NK-92 (cell line): ENCODE data around the gene CDKN2B-AS1.
"Not testable (repeated sequence)": the region's sequence is repeated elsewhere in the genome, so short reads cannot be mapped to it uniquely, and the experiment has no call there.

Source experiments
- DNase-seq: peaks from one replicate; lab custom pipeline; 2025; ENCODE audit not compliant: unreplicated experiment; lab: John Stamatoyannopoulos, UW

CDKN2B-AS1 gene

GRCh38 chr9:22041344-22041743, 46.8 kb downstream of the CDKN2B-AS1 start:
- DNase-seq: no peak

- DNase-seq: no peak
These were observed 47.2 kb downstream of the CDKN2B-AS1 start for GRCh38 chr9:22041775-22042174.

- no peak for DNase-seq
These were observed 49.3 kb downstream of the CDKN2B-AS1 start for GRCh38 chr9:22043928-22044327.

GRCh38 chr9:22044583-22044982, 50.0 kb downstream of the CDKN2B-AS1 start:
- DNase-seq: no peak

GRCh38 chr9:22045423-22045822, 50.8 kb downstream of the CDKN2B-AS1 start:
- no peak for DNase-seq

- DNase-seq: no peak
These were observed 51.8 kb downstream of the CDKN2B-AS1 start for GRCh38 chr9:22046243-22046885.

- DNase-seq: no peak
These were observed 53.0 kb downstream of the CDKN2B-AS1 start for GRCh38 chr9:22047596-22047995.

GRCh38 chr9:22049411-22049810, 54.8 kb downstream of the CDKN2B-AS1 start:
- DNase-seq: no peak

- no peak for DNase-seq
These were observed 56.3 kb downstream of the CDKN2B-AS1 start for GRCh38 chr9:22050924-22051323.

GRCh38 chr9:22052376-22052945, 57.9 kb downstream of the CDKN2B-AS1 start:
- DNase-seq: no peak

GRCh38 chr9:22053178-22053577, 58.6 kb downstream of the CDKN2B-AS1 start:
- no peak for DNase-seq

GRCh38 chr9:22054076-22054475, 59.5 kb downstream of the CDKN2B-AS1 start:
- no peak for DNase-seq

- DNase-seq: no peak
These were observed 59.9 kb downstream of the CDKN2B-AS1 start for GRCh38 chr9:22054529-22054928.

GRCh38 chr9:22055090-22055489, 60.5 kb downstream of the CDKN2B-AS1 start:
- DNase-seq: no peak

GRCh38 chr9:22056402-22056801, 61.8 kb downstream of the CDKN2B-AS1 start:
- no peak for DNase-seq

GRCh38 chr9:22057972-22058371, 63.4 kb downstream of the CDKN2B-AS1 start:
- not testable (repeated sequence) for DNase-seq

GRCh38 chr9:22060831-22061383, 66.3 kb downstream of the CDKN2B-AS1 start:
- no peak for DNase-seq

GRCh38 chr9:22064957-22065356, 70.4 kb downstream of the CDKN2B-AS1 start:
- no peak for DNase-seq

GRCh38 chr9:22065431-22066200, 71.0 kb downstream of the CDKN2B-AS1 start:
- DNase-seq: no peak

- DNase-seq: no peak
These were observed 72.6 kb downstream of the CDKN2B-AS1 start for GRCh38 chr9:22067196-22067595.

GRCh38 chr9:22068369-22068768, 73.8 kb downstream of the CDKN2B-AS1 start:
- DNase-seq: no peak

- no peak for DNase-seq
These were observed 78.8 kb downstream of the CDKN2B-AS1 start for GRCh38 chr9:22073349-22073748.
